ENCODE data around the gene PPIL4.

PPIL4 gene

DNA sequence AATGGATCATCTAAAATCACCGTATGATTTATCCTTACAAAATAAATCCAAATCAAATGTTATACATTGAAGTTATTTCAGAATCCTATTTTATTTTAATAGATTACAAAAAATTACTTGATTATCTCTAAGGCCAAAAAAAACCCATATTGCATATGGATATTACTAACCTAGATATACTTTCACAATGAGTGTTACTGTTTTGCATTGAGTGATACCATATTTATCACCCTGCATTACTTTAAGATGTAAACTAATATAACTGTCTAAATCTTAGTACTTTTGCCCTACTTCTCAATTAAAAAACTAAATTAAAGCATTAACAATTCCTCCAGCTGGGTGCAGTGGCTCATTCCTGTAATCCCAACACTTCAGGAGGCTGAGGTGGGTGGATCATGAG is 11.1 kb downstream of the PPIL4 start:
- Histone ChIP-seq H3K27ac (ENCODE audit: low read length) (no peak overlapping the region), H2AFZ (ENCODE audit: low read depth, low read length) (no peak overlapping the region), H4K20me1 (ENCODE audit: insufficient read depth, low read length) (no peaks in the 10 kb centered on the region), H3K36me3 (replicated peaks; ENCODE audit: low read depth, low read length) (peaks cover 24% of the 10 kb centered on the region), H3K4me2 (ENCODE audit: low read length) (no peak overlapping the region), H3K27me3 (ENCODE audit: low read depth, low read length) (no peaks in the 10 kb centered on the region), H3K9me3 (ENCODE audit: insufficient read depth, low read length) (no peaks in the 10 kb centered on the region), H3K4me3 (ENCODE audit: low read length) (no peak overlapping the region), H3K9ac (ENCODE audit: low read length) (no peak overlapping the region), H3K4me1 (ENCODE audit: low read length) (peaks cover 21% of the 10 kb centered on the region), H3K79me2 (ENCODE audit: low read length) (no peaks in the 10 kb centered on the region)
- TF ChIP-seq EZH2phosphoT487 (IDR thresholded peaks at IDR 0.05; ENCODE audit: low read depth) = no peak
- TF ChIP-seq, protein P1, sequence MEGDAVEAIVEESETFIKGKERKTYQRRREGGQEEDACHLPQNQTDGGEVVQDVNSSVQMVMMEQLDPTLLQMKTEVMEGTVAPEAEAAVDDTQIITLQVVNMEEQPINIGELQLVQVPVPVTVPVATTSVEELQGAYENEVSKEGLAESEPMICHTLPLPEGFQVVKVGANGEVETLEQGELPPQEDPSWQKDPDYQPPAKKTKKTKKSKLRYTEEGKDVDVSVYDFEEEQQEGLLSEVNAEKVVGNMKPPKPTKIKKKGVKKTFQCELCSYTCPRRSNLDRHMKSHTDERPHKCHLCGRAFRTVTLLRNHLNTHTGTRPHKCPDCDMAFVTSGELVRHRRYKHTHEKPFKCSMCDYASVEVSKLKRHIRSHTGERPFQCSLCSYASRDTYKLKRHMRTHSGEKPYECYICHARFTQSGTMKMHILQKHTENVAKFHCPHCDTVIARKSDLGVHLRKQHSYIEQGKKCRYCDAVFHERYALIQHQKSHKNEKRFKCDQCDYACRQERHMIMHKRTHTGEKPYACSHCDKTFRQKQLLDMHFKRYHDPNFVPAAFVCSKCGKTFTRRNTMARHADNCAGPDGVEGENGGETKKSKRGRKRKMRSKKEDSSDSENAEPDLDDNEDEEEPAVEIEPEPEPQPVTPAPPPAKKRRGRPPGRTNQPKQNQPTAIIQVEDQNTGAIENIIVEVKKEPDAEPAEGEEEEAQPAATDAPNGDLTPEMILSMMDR (IDR thresholded peaks at IDR 0.05; ENCODE audit: low read depth, low read length) = no peak

DNA sequence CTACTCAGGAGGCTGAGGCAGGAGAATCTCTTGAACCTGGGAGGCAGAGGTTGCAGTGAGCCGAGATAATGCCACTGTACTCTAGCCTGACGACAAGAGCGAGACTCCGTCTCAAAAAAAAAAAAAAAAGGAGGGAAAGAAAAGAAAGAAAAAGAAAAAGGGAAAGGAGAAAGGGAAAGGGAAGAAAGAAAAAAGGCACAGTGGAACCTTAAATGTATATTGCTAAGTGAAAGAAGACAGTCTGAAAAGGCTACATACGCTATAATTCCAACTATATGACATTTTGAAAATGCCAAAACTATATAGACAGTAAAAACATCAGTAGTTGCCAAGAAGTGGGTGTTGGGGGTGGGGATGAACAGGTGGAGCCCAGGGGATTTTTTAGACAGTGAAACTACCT is 16.2 kb downstream of the PPIL4 start:
- Histone ChIP-seq H3K27ac (ENCODE audit: low read length) (peak overlapping the region; percentile 65), H2AFZ (ENCODE audit: low read depth, low read length) (no peak overlapping the region), H3K4me1 (ENCODE audit: low read length) (peaks cover 32% of the 10 kb centered on the region), H3K36me3 (replicated peaks; ENCODE audit: low read depth, low read length) (peaks cover 25% of the 10 kb centered on the region), H3K27me3 (ENCODE audit: low read depth, low read length) (no peaks in the 10 kb centered on the region), H3K9me3 (ENCODE audit: insufficient read depth, low read length) (no peaks in the 10 kb centered on the region), H3K4me3 (ENCODE audit: low read length) (peak overlapping the region; percentile 57; the same call in 1 of the 2 replicates), H3K79me2 (ENCODE audit: low read length) (no peaks in the 10 kb centered on the region), H4K20me1 (ENCODE audit: insufficient read depth, low read length) (no peaks in the 10 kb centered on the region), H3K9ac (ENCODE audit: low read length) (no peak overlapping the region; the same call in 1 of the 2 replicates), H3K4me2 (ENCODE audit: low read length) (peak overlapping the region; percentile 77)
- no peak for TF ChIP-seq EZH2phosphoT487 (IDR thresholded peaks at IDR 0.05; ENCODE audit: low read depth)
- TF ChIP-seq, protein P1 (IDR thresholded peaks at IDR 0.05; ENCODE audit: low read depth, low read length) = no peak

DNA sequence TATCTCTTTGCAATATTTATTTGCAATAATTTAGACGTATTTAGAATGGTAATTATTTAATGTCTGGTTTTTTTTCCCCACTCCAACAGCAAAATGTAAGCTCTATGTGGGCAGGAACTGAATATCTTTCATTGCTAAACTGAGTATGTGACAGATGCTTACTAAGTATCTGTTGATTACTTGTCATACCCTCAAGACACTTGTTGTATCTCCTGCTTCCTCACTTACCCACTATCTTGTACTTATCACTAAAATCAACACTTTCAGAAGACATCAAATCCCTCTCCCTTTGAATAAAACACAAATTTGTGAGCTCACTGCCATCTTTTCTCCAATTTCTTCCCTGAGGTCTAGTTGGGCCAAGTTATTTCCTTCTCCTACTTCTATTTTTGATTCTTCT is 30.3 kb downstream of the PPIL4 start:
- Histone ChIP-seq H2AFZ (ENCODE audit: low read depth, low read length) (no peak overlapping the region), H3K9me3 (ENCODE audit: insufficient read depth, low read length) (no peaks in the 10 kb centered on the region)
- TF ChIP-seq, protein P1 (IDR thresholded peaks at IDR 0.05; ENCODE audit: low read depth, low read length) = no peak
- TF ChIP-seq EZH2phosphoT487 (IDR thresholded peaks at IDR 0.05; ENCODE audit: low read depth) = no peak

DNA sequence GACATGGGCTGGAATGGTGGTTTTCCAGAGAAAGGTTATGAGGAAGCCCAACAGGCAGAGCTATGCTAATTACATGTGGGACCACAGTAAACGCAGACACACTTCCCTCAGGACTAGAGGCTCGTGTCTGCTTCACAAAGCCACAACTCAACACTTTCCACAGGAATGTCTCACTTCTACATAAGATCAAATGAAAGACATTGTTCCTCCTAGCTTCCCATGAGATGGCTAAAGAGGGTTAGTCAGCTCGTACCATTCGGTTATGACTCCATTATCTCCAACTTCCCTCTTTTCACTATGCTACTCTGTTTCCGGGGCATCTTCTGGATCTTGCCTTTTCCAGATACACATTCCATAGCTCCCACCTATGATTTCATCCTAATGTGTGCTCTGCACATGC is 31.9 kb downstream of the PPIL4 start:
- Histone ChIP-seq H3K27me3 (ENCODE audit: low read depth, low read length) (no peaks in the 10 kb centered on the region), H3K27ac (ENCODE audit: low read length) (no peak overlapping the region), H3K79me2 (ENCODE audit: low read length) (no peaks in the 10 kb centered on the region), H3K4me2 (ENCODE audit: low read length) (no peak overlapping the region), H3K4me3 (ENCODE audit: low read length) (no peak overlapping the region), H3K9ac (ENCODE audit: low read length) (no peak overlapping the region), H3K36me3 (replicated peaks; ENCODE audit: low read depth, low read length) (peaks cover 14% of the 10 kb centered on the region), H3K4me1 (ENCODE audit: low read length) (peaks cover 18% of the 10 kb centered on the region), H2AFZ (ENCODE audit: low read depth, low read length) (no peak overlapping the region), H4K20me1 (ENCODE audit: insufficient read depth, low read length) (no peaks in the 10 kb centered on the region), H3K9me3 (ENCODE audit: insufficient read depth, low read length) (no peaks in the 10 kb centered on the region)
- TF ChIP-seq, protein P1 (IDR thresholded peaks at IDR 0.05; ENCODE audit: low read depth, low read length) = no peak
- no peak for TF ChIP-seq EZH2phosphoT487 (IDR thresholded peaks at IDR 0.05; ENCODE audit: low read depth)

More for the DNA sequence above, 30.3 kb downstream of the PPIL4 start:
- H3K4me2 ChIP-seq (ENCODE audit: low read length) = no peak overlapping the region
- no peak overlapping the region for H3K4me3 ChIP-seq (ENCODE audit: low read length)
- H3K27me3 ChIP-seq (ENCODE audit: low read depth, low read length) = no peaks in the 10 kb centered on the region
- peaks cover 21% of the 10 kb centered on the region for H3K36me3 ChIP-seq (replicated peaks; ENCODE audit: low read depth, low read length)
- no peak overlapping the region for H3K9ac ChIP-seq (ENCODE audit: low read length)
- H3K79me2 ChIP-seq (ENCODE audit: low read length) = no peaks in the 10 kb centered on the region
- peaks cover 18% of the 10 kb centered on the region for H3K4me1 ChIP-seq (ENCODE audit: low read length)
- no peak overlapping the region for H3K27ac ChIP-seq (ENCODE audit: low read length)
- H4K20me1 ChIP-seq (ENCODE audit: insufficient read depth, low read length) = no peaks in the 10 kb centered on the region

All from OCI-LY3 (cell line).